RWPE1 (cell line): ENCODE data around the gene DMD.

Source experiments
- CTCF ChIA-PET: fragments of 350-600 bp; sonication (Branson Sonifier 250); formaldehyde crosslinking; extraction: SDS; loops from one replicate; lab custom pipeline; 2021; lab: Yijun Ruan, JAX
- POLR2A ChIA-PET: fragments of 400-600 bp; formaldehyde crosslinking; extraction: SDS; loops from one replicate; lab custom pipeline; 2020; ENCODE audit warnings: antibody characterized with exemption; ENCODE audit not compliant: low non-redundant PET; lab: Yijun Ruan, JAX
- DNase-seq: peaks from one replicate; pipeline ENCODE4 v3.0.0; 2012; ENCODE audit warnings: low spot score
- H3K27ac ChIP-seq: fragments of 450-650 bp; 2 replicates; pipeline ENCODE4 v1.5.1; 2017
- CTCF ChIP-seq: fragments of 450-650 bp; conservative IDR thresholded peaks from 2 replicates; pipeline ENCODE4 v1.5.1; 2017; ENCODE audit warnings: low read depth, mild to moderate bottlenecking

The DMD gene

DNA sequence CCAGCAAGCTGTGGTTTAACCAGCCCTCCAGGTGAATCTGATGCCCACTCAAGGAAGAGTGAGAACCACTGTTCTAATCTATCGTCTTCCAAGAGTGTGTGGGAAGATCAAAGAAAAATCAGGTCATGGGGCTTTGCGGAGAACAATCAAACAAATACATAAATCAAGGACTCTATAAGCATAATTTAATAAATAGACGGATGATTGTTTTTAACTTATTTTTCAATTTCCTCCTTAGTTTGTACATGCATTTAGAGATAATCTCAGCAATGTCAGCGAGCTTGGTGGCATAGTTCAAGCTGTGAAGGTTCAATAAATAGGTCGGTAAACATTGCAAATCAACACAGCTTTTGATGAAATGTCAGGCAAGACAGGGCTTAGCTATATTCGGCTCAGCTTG, 84.9 kb downstream of the DMD start:
- TF ChIP-seq CTCF: no peak
- POLR2A ChIA-PET: no interaction called here
- no peak for DNase-seq
- H3K27ac ChIP-seq: no peak overlapping the region
- CTCF ChIA-PET: interaction anchor here (0.6 kb wide), 1 partner anchor 127 kb away, joined by 4 read pairs; no protein-coding TSS in a partner anchor

GRCh38 chrX:33109858-33110257, 101.5 kb downstream of the DMD start:
- no peak for TF ChIP-seq CTCF
- ChIA-PET POLR2A (no interaction called here), CTCF (interaction anchor here (0.6 kb wide), 1 partner anchor 233 kb away, joined by 6 read pairs; no protein-coding TSS in a partner anchor)
- H3K27ac ChIP-seq: no peak overlapping the region
- no peak for DNase-seq

GRCh38 chrX:33106737-33107136, 104.6 kb downstream of the DMD start:
- POLR2A ChIA-PET: no interaction called here
- no peak overlapping the region for H3K27ac ChIP-seq
- TF ChIP-seq CTCF: no peak
- DNase-seq: no peak
- CTCF ChIA-PET: no interaction called here

- POLR2A ChIA-PET: no interaction called here
- H3K27ac ChIP-seq: no peak overlapping the region
- no peak for TF ChIP-seq CTCF
- CTCF ChIA-PET: no interaction called here
- no peak for DNase-seq
These were observed 116.3 kb downstream of the DMD start for GRCh38 chrX:33095079-33095478.

DNA sequence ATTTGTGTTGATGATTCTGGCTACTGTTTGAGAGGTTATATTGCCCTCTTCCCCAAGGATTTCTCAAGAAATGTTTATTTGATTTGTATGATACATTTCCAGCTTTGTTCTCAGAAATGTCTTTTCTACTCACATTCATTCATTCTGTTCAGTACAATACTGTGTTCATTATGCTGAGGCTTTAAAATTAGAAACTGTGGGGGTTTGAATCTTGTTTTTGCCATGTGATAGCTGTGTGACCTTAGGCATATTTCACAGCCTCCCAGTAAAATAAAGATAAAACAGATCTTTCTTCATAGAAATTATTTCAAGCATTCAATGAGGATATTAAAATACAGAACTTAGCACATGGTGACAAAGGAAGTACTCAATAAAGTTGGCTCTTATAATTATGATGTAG, 123.9 kb downstream of the DMD start:
- ChIA-PET CTCF (interaction anchor here (0.6 kb wide), 1 partner anchor 40 kb away, joined by 3 read pairs; no protein-coding TSS in a partner anchor), POLR2A (no interaction called here)
- DNase-seq: no peak
- no peak for TF ChIP-seq CTCF
- no peak overlapping the region for H3K27ac ChIP-seq

- ChIA-PET POLR2A (no interaction called here), CTCF (interaction anchor here (0.6 kb wide), 1 partner anchor 40 kb away, joined by 3 read pairs; no protein-coding TSS in a partner anchor)
- DNase-seq: no peak
- no peak overlapping the region for H3K27ac ChIP-seq
- TF ChIP-seq CTCF: no peak
These were observed 124.5 kb downstream of the DMD start for GRCh38 chrX:33086886-33087285.
